GM19372 (cell line): ENCODE data around the gene FXYD6.

ENCODE experiments used
- ATAC-seq: cut with Tn5 transposase; IDR thresholded peaks from one replicate; pipeline ENCODE4 v1.9.1; 2021; ENCODE audit warnings: mild to moderate bottlenecking, low read depth, moderate library complexity; ENCODE audit not compliant: unreplicated experiment

Gene FXYD6

DNA sequence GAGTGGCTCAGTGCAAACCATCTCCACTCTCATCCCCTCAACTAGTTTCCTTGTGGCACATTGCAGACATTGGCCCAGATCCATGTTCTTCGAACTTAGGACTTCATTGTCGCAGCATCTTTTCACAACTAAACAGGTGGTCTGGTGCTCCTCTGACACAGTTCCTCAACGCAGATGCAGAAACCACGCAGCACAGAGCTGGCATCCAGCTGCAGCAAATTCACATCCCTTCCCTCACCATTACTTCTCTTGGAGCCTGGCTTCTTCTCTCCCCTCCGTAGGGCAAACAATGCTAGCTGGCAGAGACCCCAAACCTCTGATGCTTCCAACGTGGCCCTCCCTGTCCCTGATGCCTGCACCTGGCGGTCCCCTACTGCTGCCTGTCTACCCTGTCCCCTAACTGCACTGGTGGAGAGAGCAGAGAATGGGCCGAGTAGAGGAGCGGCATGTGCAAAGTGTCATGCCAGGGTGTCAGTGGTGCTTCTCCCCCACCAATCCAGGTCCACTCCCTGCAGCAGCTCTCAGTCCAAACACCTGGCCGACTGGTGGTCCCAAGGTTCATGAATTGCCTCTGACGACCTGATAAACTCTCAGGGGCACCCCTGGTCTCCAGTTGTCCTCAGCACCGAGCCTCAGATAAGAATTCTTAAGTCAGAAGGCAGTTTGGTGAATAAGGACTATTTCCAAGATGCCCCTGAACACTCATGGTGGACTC lies 34.6 kb upstream of the FXYD6 start:
- no peak for ATAC-seq

DNA sequence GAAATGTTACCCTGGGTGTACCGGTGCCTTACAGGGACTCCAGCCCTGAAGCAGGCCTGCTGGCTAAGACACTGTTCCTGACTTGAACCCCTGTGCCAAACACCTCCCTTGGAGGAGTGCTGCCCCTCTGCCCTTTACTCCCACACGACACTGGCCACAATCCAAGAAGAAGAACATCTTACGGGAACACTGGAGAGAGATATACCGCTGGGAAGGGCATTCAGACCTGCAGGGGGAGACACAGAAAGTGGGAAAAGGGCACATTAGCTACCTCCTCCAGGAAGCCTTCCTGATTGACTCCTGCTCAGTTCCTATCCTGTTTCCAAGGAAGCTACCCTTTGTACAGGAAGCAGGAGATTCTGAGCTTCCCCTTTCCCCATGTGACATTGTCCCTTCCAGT lies 34.1 kb upstream of the FXYD6 start:
- ATAC-seq, result no peak

GRCh38 chr11:117909611-117910382 lies 33.3 kb upstream of the FXYD6 start:
- ATAC-seq, result no peak

DNA sequence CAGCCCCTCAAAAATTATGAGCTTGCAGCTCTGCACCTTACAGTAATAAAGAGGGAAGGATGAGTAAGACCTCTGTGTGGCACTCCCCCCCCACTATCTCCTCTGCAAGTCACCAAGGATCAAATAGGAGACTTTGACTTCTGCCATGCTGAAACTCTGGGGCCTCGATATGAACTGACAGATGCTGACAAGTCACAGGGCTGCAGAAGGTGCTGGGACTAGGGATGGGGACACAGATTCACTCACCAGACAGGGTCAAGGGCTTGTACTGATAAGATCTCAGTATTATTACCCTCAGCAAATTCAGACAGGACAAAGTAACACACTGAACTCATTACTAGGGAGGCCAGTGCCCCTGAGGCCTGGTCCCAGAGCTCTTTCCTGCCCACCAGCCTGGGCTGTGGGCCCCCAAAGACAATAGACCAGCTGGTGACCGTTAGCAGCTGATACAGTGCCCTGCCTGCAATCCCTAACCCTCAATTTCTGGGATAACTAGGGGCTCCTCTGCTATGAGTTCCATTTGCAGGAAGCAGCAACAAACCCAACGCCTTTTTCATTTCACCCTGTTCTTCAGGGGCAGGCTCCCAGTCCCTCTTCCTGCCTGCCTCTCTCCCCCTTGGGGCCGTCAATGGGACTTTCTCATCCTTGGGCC lies 32.6 kb upstream of the FXYD6 start:
- no peak for ATAC-seq

- no peak for ATAC-seq
Observed at GRCh38 chr11:117908109-117908895, 31.8 kb upstream of the FXYD6 start.

DNA sequence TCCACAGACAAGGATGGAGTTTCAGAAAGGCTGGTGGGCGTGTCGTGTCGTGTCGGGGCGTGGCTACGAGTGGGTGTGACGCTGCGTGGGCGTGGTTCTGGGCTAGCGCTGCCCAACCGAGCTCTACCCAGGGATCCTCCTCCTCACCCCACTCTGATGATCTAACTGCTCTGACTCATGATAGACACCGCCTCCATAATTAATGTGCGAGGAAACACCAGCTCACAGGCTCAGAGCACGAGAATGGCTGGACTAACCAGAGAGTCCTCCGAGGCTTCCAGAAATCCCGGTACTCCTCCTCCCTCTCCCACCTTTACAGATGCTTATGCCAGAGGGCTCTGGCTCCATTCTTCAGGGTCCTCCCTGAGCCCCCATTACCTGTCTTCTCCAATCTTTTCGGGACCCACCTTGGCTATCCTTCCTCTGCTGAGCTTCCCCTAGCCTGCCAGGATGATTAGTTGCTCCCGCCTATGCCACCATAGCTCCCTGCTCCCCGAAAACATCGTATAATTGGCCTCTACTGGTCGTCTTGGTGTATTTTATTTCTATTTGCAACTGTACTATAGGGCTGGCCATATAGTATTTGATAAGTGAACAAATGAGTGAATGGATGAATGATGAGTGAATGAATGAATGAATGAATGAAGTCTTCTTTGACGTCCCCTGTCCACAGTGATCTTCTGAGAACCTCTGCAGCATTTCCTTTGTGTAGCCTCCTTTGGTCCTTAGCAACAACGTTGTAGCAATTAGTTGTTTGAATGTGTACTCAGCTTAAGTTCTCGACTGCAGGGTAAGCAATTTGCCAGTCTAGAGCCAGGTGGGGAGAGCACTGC lies 31.0 kb upstream of the FXYD6 start:
- no peak for ATAC-seq

- ATAC-seq, result no peak
Observed at GRCh38 chr11:117906710-117907109, 30.3 kb upstream of the FXYD6 start.

DNA sequence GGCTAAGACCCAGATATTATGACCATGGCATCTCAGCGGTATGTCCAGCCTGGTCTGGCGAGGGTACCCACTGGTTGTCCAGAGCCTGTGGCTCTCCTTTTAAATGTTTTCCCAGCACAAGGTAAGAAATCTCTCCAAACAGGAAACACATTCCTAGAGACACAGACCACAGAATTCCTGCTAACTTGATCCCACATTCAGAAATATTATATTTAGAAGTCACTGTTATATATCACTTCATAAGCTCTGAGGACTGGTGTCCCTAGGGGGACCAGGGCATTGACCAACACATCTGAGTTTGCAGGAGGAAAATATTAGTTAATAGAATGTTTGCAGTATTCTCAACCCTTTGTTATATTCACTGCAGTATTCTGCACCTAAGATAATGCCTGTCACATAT lies 29.7 kb upstream of the FXYD6 start:
- ATAC-seq, result no peak

- ATAC-seq, result no peak
Observed at GRCh38 chr11:117905524-117905923, 29.1 kb upstream of the FXYD6 start.

DNA sequence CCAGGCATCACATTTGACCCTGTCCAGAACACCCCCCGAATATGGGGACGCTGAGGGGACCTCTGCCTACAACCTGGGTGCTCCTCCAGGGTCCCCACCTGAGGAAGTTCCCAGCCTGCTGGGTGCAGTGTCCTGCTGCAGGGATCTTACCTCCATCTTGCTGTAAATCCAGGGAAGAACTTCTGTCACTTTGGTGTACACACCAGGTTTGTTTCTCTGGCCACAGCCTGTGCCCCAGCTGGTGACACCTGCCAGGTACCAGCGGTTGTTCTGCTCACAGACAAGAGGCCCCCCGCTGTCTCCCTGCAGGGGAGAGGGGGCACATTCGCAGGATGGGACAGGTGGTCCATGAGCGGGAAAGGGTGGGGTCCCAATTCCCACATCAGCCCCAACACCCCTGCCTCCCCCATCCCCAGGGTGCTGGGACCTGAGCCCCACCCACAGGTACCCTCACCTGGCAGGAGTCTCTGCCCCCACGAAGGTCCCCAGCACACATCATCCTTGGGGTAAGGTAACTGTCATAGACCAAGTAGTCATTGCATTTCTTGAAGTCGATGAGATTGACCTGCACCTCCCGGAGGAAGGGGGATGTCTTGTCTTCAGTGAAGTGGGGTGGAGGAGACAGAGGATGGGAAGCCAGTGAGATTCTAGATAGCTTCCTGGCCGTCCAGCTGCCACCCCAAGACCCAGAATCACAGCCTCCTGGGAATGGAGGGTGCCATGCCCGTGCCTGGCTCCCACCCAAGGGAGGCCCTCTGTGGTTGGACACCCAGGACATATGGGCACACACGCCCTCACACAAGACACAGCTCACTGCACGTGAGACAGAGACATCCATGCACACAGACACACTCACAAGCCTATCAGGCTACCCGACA lies 27.3 kb upstream of the FXYD6 start:
- no peak for ATAC-seq

DNA sequence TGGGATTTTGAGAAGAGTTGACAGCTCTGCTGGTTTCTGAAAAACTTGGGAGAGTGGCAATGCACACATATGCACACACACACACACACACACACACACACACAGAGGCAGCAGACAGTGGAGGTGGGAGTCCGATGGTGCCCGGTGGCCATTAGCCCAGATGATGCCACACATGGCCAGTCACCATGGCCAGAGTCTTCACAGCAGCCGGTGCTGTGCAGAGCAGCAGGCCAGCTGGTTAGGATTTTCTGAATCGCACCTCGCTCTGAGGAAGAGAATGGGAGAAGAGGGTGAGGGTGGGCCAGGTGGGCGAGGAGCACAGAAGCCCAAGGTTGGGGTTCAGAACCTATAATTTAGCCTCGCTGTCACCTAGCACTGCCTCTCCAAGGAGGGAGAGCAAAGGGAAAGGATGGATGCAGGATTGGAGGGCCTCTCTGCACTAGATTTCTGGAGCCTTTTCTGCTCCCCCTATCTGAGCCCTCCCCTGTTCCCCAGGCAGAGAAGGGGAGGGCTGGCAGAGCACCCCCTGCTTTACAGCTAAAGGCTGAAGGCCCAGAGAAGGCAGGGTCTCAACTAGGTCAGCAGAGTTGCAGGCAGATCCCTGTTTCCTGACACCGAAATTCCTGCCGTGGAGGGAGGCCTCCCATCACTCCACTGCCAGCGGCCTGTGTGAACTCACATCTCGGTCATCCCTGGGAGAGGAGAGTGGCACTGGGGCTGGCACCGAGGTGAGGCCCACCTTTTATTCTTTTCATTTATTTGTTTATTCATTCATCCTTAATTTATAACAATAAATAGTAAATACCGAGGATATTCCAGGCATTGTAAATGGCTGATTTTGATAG lies 25.8 kb upstream of the FXYD6 start:
- ATAC-seq, result no peak

- no peak for ATAC-seq
Observed at GRCh38 chr11:117901601-117902000, 25.1 kb upstream of the FXYD6 start.

GRCh38 chr11:117900720-117901440 lies 24.4 kb upstream of the FXYD6 start:
- ATAC-seq, result no peak

- ATAC-seq, result no peak
Observed at GRCh38 chr11:117900121-117900648, 23.7 kb upstream of the FXYD6 start.

DNA sequence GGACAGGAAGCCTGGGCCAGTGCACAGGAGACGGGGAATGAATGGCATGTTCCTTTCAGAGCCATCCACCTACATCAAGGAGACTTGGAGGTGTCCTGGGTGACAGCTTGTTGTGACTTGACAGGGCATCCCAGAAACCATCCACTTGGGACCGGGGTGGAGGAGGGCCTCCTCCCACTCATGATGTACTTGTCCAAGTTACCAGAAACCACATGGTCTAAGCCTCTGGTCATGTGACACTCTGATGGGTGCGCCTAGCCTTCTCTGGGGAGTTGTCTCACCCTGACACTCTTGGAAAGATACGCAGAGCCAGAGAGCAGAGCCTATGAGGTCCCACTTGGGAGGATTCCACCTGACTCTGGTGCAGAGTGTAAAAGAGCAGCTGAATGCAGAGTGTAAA lies 21.6 kb upstream of the FXYD6 start:
- no peak for ATAC-seq

DNA sequence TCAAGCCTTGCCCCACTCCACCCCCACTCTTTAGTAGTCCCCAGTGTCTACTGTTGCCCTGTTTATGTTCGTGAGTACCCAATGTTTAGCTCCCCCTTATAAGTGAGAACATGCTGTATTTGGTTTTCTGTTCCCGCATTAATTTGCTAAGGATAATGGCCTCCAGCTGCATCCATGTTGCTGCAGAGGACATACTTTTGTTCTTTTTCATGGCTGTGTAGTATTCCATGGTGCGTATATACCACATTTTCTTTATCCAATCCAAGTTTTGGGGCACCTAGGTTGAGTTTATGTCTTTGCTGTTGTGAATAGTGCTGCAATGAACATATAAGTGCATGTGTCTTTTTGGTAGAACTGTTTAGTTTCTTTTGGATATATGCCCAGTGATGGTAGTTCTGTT lies 16.2 kb upstream of the FXYD6 start:
- no peak for ATAC-seq

DNA sequence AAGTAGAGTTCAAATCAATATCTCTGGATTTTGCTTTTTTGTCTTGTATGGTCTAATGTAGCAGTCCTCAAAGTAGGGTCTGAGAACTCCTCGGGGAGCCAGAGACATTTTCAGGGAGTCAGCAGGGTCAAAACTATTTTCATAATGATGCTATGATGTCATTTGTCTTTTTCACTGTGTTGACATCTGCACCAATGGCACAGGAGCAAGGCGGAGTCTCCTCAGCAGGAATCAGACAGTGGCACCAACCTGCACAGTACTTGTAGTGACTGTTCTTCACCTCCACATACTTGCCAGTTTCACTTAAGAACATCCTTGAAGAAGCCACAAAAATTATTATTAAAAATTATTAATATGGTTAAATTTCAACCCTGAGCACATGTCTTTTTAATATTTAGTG lies 14.9 kb upstream of the FXYD6 start:
- no peak for ATAC-seq
